HL-60/S4 treated with phorbol 12-myristate 13-acetate at 8.2 ng/mL for 4 days and 3 days (cell line): ENCODE measurements around the gene KRTAP13-2.

Source experiments
- in situ Hi-C: fragments of 300-500 bp; cut with MboI; formaldehyde crosslinking; loops from 2 replicates; pipeline ENCODE4 v1.15.0; 2022; ENCODE audit warnings: low sequenced_read_pairs

Gene KRTAP13-2

DNA sequence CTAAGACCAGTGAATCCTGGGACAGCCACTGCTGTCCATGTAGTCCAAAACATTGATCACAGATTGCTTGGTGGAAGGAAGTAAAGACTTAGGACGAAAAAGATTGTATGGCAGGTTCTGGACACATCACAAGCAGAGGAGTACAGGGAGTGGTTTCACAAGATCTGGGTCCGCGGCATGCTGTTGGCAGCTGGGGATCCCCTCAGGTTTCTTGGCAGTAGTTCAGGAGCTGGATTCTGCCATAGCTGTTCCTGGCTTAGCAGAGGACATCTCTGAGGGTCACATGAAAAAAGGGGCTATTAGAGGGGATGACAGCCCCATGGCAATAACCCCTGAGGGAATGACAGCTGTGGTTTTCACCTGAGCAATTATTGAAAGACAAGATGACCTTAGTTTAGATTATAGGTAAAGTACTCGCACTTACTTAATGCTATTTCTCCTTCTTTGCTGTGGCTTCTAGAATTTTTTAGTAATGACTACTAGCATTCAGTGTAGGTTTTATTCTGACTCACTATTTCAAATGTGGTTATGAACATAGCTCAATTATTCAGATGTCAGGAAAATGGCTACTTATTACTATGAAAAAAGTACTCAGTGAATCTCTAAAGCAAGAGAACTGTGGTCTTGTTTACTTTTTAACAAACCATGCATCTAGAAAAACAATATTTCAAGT, 42.7 kb downstream of the KRTAP13-2 start:
- in situ Hi-C loops, result no loop called here

GRCh38 chr21:30326390-30326789, 45.7 kb downstream of the KRTAP13-2 start:
- in situ Hi-C loops, result no loop called here
